Esophagus muscularis mucosa (tissue), 3 donors: ENCODE results near the gene COLEC12.

Experiments used
- CTCF ChIP-seq, 3 experiments: fragments of 200-600 bp in 2 of 3; fragments of 450-650 bp in 1 of 3; sonication (generic) in 2 of 3; IDR thresholded peaks; one replicate each; pipeline ENCODE4 v1.5.1; 2017 to 2019; ENCODE audit warnings: antibody characterized with exemption in 3 of 3, mild to moderate bottlenecking in 2 of 3, moderate library complexity in 1 of 3
- POLR2AphosphoS5 ChIP-seq, 2 donors: sonication (generic); formaldehyde crosslinking; IDR thresholded peaks; one replicate each; pipeline ENCODE4 v1.6.1; 2017; ENCODE audit warnings: antibody characterized with exemption in 2 of 2

DNA sequence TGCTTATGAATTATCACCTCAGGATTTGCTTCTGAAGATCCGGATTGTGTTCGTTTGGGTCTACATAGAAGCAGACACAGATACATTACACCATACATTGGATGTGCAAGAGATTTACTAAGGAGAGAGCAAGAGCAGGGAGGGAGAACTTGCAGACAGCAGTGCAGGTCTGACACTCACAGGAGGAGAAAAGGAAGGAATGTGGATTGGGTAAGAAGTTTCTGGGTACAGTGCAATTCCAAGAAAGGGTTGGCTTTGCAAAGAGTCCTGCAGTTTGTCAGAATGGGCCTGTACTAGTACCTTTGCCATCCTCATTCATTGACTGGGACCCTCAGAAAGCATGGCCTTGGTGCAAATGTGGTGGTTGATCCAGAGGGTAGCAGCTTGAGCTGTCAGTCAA, 227.9 kb downstream of the COLEC12 start:
- TF ChIP-seq CTCF (IDR thresholded peaks at IDR 0.05) (no peak), POLR2AphosphoS5 (IDR thresholded peaks at IDR 0.05) (no peak)
